ENCODE measurements around the gene OR5C1.
A peak's percentile ranks its signal among the peaks of the same experiment; 100 is the strongest.

GRCh38 chr9:122835313-122835731 lies 46.6 kb downstream of the OR5C1 start:
- peak; percentile 51 for TF ChIP-seq CTCF (IDR thresholded peaks at IDR 0.05; ENCODE audit: low read depth, low read length, poor library complexity, severe bottlenecking)
- no peak for TF ChIP-seq EZH2phosphoT487 (IDR thresholded peaks at IDR 0.05; ENCODE audit: borderline replicate concordance, low read length)

Data from DOHH2 (cell line).